OCI-M1 (cell line): Measurements from ENCODE around the gene ADGRB3.
A peak's percentile ranks its signal among the peaks of the same experiment; 100 is the strongest.
"Not testable (repeated sequence)": the region's sequence is repeated elsewhere in the genome, so short reads cannot be mapped to it uniquely, and the experiment has no call there.

Experiments used
- DNase-seq: peaks from one replicate; lab custom pipeline; 2025; lab: John Stamatoyannopoulos, UW

The ADGRB3 gene

DNA sequence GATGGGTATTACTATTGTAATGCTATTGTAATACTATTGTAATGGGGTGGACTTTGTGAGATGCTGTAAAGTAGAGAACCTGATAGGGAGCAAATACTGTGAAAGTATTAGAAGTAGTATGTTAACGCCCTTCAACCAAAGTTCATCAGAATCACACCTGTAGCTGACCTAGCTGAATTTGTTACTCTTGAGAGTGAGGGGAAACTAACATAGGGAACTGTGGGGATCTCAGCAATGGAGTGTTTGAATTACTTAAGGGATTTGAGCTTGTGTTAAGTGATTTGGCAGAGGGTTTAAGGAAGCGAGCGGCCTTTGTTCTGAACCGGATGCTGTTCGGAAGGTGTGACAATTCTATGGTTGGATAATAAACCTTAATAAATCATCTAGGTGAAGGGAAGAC is 312.6 kb downstream of the ADGRB3 start:
- no peak for DNase-seq

DNA sequence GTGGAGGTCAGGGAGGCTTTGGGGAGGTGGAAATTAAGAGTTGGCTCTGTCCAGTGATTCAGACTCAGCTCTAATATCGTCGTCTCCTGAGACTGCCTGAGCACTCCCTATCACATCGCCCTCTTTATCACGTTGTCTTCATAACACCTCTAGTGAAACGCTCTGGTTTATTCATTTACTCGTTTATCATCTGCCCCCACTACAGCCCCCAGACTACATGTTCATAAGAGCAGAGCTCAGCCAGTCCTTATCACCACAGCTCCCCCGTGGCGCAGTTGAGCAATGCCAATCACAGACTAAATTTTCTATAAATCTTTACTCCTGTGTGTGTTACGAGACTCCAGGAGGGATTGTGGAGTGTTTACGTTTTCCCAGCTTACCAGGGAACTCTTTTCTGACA is 316.2 kb downstream of the ADGRB3 start:
- DNase-seq = no peak

DNA sequence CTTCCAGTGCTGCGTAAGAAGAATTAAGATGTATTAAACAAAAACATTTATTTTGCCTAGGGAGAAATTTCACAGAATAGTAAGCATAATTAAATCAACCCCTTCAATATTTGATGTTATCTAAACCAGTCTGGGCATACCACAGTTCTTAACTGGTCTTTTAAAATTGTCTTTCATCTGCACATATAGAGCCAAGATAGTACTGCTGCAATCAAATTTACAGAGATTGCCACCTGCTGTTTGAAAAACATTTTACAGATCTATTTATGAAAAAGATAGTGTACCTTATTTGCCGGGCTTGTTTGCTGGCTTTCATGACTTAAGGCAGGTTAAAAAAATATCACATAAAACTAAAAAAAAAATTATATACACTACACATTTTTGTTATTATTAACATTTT is 323.2 kb downstream of the ADGRB3 start:
- DNase-seq = peak; percentile 73

DNA sequence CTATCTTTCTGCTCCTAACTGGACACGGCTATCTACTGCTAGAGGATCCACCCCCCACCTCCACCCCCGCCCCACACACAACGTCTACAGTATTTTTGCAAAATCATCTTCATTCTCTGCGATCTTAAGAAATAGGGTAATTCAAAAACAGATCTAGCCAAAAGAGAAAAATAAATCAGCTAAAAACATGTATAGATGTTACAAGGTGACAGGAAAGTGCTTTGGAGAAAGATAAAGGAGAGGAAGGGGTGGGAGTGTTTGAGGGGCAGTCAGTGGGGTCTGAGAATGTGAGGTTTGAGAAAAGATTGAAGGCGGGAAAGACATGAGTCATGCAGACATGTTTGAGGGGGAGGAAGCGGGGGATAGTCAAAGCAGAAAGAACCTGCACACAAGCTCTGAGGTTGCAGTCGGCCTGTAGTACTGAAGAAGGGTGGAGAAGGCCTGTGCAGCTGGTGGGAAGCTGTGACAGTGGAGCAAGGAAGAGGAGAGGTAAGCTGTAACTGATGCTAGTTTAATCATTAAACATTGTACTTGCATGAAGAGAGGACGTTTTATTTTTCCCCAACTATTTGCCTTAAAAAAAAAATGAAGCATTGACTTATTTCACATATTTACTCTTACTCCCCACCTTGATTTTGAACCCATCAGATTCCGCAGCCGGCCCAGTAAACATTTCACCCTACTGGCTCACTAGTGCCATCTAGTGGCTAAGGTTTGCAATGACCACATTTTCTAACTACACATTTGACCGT is 332.6 kb downstream of the ADGRB3 start:
- DNase-seq = peak; percentile 92

DNA sequence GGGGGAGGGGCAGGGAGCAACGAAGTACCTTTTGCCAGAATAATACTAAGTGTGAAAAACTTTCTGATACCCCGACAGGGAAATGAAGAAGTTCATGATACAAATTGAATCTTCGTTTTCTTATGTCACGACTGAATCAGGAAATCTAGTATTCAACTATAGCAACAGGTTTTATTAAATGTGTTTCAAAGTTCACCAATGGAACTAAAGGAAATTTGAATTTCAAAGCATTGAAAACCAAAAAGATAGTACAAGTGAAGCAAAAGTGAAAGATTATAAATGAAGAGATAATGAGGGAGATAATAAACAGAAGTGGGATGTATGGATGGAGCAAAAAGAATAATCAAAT is 333.2 kb downstream of the ADGRB3 start:
- DNase-seq = no peak

DNA sequence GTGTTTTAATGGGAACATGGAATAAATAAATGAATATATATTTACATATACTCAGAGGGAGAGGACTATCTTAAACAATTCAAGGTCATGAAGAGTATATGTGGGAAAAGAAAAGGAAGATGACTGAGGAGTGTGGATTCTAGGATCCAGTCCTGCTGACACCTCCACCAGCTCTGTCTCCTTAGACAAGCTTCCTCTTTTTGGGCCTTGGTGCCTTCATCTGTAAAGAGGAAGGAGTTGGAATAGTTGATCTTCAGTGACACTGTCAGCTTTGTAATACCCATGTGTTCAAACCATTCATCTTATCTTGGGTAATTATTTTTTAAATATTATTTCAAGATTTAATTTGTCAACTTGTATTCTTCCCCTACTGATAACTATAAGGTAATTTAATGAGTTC is 338.0 kb downstream of the ADGRB3 start:
- DNase-seq = peak; percentile 66

DNA sequence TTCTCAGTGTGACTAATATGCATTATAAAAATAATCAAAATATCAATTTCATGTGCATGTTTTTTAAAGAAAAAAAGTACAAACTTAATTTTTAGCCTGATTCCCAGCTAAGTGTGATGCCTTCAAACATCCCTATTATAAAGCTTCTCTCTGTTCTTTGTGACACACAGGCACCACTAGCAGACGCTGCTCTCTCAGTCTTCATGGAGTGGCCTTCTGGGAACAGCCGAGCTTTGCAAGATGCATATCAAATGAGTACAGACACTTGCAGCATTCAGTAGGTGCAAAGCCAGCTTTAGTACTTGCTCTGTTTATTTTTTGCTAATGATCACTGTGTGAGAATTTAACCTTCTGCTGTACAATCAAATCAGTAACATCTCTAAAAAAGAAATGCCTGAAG is 340.0 kb downstream of the ADGRB3 start:
- DNase-seq = peak; percentile 73

DNA sequence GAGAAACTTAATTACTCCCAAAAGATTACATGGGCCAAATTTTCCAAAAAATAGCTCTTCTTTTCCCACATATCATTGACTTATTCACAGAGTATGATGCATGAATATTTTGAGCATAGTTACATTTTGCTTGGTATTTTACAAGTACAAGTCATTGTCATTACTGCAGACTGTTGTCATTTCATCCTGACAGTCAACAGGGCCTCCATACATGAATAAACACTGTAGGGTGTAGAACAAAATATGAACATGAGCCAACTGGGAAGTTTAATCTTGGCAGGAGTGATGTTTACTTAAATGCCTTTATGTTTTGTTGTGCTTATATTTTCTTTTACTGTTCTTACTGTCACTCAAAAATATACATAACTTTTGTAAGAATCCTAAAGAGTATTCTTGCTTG is 340.7 kb downstream of the ADGRB3 start:
- no peak for DNase-seq

DNA sequence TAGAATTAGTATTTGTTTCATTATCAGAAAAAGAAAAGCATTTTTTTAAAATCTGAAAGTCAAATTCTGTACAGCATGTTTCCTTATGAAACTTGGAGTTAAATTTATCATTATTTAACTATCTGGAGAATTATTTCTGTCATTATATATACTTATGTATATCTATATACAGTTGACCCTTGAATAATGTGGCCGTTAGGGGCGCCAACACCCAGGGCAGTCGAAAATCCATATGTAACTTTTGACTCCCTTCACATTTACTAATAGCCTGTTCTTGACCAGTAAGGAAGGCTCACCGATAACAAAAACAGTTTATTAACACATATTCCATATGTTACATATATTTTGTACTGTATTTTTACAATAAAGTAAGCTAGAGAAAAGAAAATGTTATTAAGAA is 341.2 kb downstream of the ADGRB3 start:
- DNase-seq = peak; percentile 62

DNA sequence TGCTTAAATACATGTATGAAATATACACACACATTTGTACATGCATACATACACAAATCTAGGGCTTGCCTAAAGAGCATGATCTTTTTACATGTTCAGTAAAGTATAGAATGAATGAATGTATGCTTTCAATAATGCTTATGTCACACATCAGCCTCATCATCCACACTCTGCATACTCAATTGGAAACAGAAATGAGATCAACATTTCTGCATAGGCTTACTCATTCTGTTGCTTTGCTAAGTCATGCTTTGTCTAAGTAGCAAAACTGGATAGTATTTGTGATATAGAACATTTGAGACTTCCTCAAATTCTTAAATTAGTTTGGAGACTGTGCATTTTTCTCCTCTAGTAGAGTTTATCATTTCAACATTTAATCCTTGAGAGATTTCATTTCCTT is 343.3 kb downstream of the ADGRB3 start:
- peak; percentile 78 for DNase-seq

DNA sequence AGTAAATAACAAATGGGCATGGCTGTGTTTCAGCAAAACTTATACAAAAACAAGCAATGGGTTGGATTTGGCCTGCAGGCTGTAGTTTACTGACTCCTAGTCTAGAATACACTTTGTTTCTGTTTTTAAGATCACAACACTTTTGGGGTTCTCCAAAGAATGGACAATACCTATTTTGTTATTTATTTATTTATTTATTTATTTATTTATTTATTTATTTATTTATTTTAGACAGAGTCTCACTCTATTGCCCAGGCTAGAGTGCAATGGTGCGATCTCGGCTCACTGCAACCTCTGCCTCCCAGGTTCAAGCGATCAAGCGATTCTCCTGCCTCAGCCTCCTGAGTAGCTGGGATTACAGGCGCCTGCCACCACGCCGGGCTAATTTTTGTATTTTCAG is 346.6 kb downstream of the ADGRB3 start:
- DNase-seq = not testable (repeated sequence)

DNA sequence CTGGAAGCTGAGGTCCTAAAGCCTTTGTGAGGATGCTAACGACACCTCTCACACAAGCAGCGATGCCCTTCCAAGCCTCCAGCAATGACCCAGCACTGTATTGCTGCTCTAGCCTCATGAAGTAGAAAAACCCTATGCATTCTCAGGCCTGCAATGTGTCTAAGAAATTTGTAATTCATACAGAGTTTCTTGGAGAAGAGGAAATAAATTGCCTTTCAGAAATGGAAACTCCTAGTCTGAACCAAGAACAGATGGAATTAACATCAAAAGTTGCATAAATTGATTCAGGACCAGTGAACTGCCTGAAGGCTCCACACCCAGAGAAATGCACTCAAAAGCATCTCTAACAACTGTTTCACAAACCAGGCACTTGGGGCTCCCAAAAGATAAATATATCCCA is 353.6 kb downstream of the ADGRB3 start:
- no peak for DNase-seq

DNA sequence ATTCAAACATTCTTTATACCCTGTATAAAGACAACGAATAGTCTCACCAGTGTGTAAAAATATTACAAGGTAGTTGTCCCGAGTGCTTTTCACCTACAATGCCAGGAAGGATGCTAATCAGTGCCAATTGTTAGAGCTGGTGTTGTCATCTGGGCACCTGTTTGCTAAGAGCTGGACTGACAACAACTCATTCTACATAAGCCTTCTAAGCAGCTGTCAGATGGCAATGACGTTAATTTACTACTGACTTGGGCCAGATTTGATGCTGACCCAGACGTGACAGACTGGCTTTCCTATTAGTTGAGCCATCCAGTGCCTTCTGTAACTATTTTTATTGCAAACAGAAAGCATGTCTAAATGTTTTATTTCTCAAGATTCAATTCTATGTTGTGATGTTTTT is 355.2 kb downstream of the ADGRB3 start:
- no peak for DNase-seq

DNA sequence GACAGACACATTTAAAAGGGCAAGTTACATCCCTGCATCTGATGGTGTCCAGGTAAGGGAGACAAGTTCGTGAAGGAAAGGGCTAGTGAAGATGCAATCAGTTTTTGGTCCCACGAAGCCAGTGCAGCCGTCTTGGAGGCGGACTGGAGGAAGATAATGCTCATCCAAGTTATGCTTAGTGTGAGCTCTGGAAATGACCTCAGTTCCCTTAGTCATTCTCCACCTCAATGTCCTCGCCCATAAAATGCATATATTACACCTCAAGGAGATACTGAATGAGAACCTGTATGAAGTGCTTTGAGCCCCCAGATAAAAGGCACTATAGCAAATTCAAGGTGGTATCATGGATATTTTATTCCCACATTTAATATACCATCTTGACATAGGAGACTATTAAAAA is 358.8 kb downstream of the ADGRB3 start:
- DNase-seq = no peak

DNA sequence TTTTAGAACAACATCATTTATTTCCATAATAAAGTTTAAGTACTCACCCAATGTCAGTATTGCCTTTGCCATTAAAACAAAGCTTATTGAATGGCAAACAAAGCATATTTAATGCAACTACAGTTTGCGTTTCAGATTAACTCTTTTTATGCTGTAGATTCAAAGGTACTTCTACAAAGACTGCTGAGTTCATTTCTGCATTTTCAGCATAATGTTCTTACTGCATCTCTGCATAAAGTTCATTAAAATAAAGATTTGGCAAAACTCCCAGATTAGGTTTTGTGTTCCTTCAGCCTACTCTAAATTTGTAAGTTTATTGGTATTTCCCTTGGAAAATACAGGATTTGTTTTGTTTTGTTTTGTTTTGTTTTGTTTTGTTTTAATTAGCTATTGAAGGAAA is 359.4 kb downstream of the ADGRB3 start:
- DNase-seq = no peak

DNA sequence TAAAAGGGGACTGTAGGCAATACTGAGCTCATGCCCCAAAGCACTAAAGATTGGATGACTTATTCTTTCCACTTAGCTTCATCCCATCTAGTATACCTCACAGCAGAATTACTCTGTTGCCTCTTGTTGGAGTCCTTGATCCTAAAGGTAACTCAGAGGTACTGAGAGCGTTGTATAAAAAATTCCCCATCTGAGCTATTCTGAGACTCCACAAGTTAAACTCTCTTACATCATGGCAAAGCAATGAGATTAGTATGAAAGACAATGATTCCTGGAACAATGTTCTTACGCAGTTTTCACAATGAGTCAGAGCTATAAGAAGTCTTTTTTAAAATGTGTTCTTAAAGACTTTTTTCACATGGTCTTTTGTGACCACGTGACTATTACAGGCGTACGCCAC is 370.1 kb downstream of the ADGRB3 start:
- no peak for DNase-seq

DNA sequence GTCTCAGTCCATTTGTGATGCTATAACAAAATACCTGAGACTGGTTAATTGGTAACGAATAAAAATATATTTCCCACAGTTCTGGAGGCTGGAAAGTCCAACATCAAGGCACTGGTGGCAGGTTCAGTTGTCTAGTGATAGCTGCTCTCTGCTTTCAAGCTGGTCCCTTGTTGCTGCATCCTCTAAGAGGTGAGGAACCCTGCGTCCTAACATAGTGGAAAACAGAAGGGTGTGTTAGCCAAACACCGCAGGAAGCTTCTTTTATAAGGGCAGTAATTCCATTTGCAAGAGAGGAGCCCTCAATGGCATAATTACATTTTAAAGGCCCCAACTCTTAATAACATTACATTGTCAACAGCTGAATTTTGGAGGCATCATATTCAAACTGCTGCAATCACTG is 372.7 kb downstream of the ADGRB3 start:
- no peak for DNase-seq

DNA sequence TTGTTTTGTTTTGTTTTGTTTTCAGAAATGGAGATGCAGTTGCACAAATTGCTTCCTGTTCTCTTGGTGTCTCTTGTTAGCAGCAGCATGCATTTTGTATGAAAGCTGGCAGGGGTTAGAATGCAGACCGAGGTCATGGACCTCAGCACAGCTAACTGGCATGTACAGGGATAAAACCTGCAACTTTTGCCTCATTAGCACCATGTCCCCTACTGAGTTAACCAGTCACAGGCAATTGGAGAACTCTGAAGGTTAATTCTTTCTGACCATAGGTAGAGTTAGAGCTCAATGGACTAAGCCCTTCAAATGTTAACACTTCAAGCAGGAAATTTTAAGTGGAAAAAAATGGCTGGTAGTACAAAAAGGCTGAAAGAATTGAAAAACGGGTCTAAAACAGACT is 377.1 kb downstream of the ADGRB3 start:
- no peak for DNase-seq

DNA sequence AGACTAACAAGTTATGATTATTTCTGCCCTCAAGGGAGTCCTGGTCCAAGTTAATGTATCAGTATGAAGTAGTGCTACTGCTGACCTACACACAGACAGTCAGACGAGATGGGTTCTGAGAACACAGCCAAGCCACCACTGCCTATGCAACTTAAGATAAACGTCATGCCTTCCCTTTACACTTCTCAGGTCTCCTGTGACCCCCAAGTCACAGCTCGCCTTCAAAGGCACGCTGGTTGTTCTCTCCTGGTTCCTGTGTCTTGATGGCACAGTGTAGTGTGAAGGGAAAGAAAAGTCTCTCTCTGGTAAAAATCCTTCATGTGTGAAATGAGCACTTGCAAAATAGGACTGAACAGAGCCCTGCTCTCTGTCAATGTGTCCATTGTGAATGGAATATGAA is 377.8 kb downstream of the ADGRB3 start:
- no peak for DNase-seq

DNA sequence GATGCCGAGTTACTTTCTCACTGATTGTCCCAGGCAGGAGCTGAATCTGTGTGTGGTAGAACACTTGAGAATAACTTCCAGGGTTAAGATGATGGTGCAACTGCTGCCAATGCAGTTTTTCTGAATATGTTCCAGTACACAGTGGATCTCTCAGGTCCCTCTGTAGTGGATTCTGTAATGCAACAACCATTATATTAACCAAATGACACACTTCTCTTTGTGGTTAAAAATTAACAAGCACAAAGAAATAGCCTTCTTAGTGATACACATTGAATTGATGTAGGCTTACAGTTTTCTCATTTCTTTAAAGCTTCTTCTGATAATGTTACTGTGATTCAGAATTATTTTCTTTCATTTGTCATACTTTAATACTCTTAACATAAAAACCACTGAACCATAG is 383.8 kb downstream of the ADGRB3 start:
- DNase-seq = no peak

DNA sequence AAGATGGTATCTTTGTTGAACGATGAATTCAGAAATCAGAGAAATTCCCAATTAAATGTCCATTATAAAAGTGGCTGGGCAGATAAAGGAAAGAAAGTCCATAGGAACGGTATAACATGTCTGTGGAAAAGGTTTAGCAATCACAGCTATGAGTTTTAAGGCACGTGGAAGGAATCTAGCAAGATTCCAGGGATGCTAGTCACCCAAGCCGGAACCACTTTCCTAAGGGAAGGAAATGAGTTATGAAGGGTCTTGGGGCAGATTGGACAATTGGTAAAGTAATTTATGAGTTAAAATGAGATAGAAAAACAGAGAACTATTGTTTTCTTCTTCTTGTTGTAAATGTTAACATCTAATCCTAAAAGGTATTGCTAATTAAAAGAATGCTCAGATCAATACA is 384.8 kb downstream of the ADGRB3 start:
- no peak for DNase-seq

DNA sequence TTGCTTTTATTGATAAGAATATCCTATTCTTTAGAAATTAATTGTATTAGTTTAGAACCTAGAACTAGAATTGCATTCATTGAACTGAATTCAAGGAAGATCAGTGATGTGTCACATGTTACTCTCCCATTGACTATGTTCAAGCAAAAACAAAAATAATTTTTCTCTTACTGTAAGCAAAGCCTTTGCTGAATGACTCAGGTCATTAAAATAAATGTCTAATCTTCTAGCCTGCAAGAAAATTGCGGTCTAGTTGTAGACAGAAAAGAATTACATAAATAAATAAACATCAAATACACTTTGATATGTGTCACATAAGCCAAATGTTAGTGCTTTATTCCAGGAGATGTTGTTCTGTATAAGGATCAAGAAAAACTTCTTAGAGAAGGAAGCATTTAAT is 387.9 kb downstream of the ADGRB3 start:
- no peak for DNase-seq

DNA sequence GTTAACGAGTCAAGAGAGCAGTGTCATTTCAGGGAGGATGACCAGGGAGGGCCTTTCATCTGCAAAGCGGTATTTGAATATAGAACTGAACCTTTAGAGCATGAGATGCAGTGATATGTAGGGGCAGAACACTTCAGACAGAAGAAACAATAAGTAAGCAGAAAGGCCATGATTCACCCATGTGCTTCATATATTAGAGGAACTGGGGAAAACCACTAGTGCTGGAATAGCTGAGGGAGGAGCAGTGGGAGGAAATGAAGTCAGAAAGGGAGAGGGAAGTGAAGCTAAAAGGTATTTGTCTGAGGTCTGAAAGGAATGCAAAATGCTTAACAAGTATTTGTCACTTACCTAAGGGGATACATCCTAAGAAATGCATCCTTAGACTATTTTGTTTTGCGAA is 391.2 kb downstream of the ADGRB3 start:
- DNase-seq = peak; percentile 27

DNA sequence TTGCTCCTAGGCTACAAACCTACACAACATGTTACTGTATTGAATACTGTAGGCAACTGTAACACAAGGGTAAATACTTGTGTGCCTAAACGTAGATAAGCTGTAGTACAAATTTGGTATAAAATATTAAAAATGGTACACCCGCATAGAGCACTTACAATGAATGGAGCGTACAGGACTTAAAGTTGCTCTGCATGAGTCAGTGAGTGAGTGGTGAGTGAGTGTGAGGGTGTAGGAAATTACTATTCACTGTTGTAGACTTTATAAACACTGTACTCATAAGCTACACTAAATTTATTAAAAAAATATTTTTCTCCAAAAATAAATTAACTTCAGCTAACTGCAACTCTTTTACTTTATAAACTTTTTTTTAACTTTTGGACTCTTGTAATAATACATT is 391.6 kb downstream of the ADGRB3 start:
- no peak for DNase-seq

DNA sequence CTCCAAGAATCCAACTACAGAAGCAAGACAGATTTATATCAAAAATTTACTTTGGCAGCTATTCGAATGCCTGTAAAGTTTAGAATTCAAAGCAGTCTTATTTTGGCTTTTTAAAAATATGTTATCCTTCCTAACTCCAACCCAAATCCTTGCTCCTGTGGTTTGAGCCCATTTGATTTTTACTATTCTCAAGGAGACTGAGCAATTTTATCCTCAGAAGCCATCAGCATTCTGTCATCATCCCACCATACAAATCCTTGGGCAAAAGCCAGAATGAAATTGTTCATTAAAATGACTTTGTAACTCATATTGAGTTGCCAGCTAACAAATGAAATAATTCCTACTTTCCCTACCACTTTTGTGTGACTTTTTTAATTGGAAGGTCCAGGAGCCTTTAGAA is 392.8 kb downstream of the ADGRB3 start:
- no peak for DNase-seq
